Ectodermal cell (in vitro differentiated cells): ENCODE data around the gene PVALEF.

Experiments used
- H3K27ac ChIP-seq: 2 replicates; pipeline ENCODE4 v1.7.0; 2013; ENCODE audit warnings: mild to moderate bottlenecking, low read depth, low read length; ENCODE audit not compliant: insufficient read depth, poor library complexity, severe bottlenecking
- H3K27me3 ChIP-seq: 2 replicates; pipeline ENCODE4 v1.7.0; 2013; ENCODE audit warnings: mild to moderate bottlenecking, low read length; ENCODE audit not compliant: insufficient read depth, control insufficient read depth, poor library complexity, severe bottlenecking
- H3K36me3 ChIP-seq: one replicate; pipeline ENCODE4 v1.7.0; 2013; ENCODE audit warnings: low read length; ENCODE audit not compliant: control insufficient read depth, insufficient read depth
- H3K4me1 ChIP-seq: one replicate; pipeline ENCODE4 v1.7.0; 2013; ENCODE audit warnings: low read length; ENCODE audit not compliant: control insufficient read depth, insufficient read depth
- H3K4me3 ChIP-seq: 2 replicates; pipeline ENCODE4 v1.7.0; 2013; ENCODE audit warnings: low read depth, low read length, control low read depth; ENCODE audit not compliant: insufficient read depth
- H3K9me3 ChIP-seq: 2 replicates; pipeline ENCODE4 v1.7.0; 2013; ENCODE audit warnings: mild to moderate bottlenecking, low read length, moderate library complexity; ENCODE audit not compliant: control insufficient read depth
- WGBS, 2 experiments: methylation state at CpG; one replicate each; pipeline ENCODE4 v1.1.7; 2013; ENCODE audit warnings: missing lambda C conversion rate in 2 of 2; 5-methylcytosine and 5-hydroxymethylcytosine counted together

PVALEF gene

GRCh38 chr17:81162491-81162890 lies 2.8 kb upstream of the PVALEF start:
- H3K9me3 ChIP-seq: no peaks in the 10 kb centered on the region
- peaks cover 9% of the 10 kb centered on the region for H3K27me3 ChIP-seq
- 94% methylated on average over 11 of the region's 11 CpGs for WGBS, 2 experiments
- no peak overlapping the region for H3K4me3 ChIP-seq
- H3K36me3 ChIP-seq: no peaks in the 10 kb centered on the region
- peaks cover 14% of the 10 kb centered on the region for H3K4me1 ChIP-seq
- no peak overlapping the region for H3K27ac ChIP-seq

- 86 to 88% methylated on average over 19 of the region's 19 CpGs for WGBS, 2 experiments
- no peaks in the 10 kb centered on the region for H3K36me3 ChIP-seq
- no peak overlapping the region for H3K4me3 ChIP-seq
- H3K27ac ChIP-seq: no peak overlapping the region
- H3K9me3 ChIP-seq: no peaks in the 10 kb centered on the region
- H3K27me3 ChIP-seq: peaks cover 9% of the 10 kb centered on the region
- H3K4me1 ChIP-seq: peaks cover 14% of the 10 kb centered on the region
These were observed 2.1 kb upstream of the PVALEF start for GRCh38 chr17:81163051-81163695.

- no peaks in the 10 kb centered on the region for H3K9me3 ChIP-seq
- H3K36me3 ChIP-seq: no peaks in the 10 kb centered on the region
- H3K27me3 ChIP-seq: peaks cover 9% of the 10 kb centered on the region
- peaks cover 14% of the 10 kb centered on the region for H3K4me1 ChIP-seq
- 89 to 96% methylated on average over 15 of the region's 15 CpGs for WGBS, 2 experiments
- H3K27ac ChIP-seq: no peak overlapping the region
- no peak overlapping the region for H3K4me3 ChIP-seq
These were observed 1.5 kb upstream of the PVALEF start for GRCh38 chr17:81163703-81164370.

- WGBS, 2 experiments: 77 to 81% methylated on average over 19 of the region's 19 CpGs
- H3K27me3 ChIP-seq: peaks cover 9% of the 10 kb centered on the region
- H3K36me3 ChIP-seq: no peaks in the 10 kb centered on the region
- H3K9me3 ChIP-seq: no peaks in the 10 kb centered on the region
- H3K4me1 ChIP-seq: peaks cover 14% of the 10 kb centered on the region
- H3K27ac ChIP-seq: no peak overlapping the region
- no peak overlapping the region for H3K4me3 ChIP-seq
These were observed 699 bp upstream of the PVALEF start for GRCh38 chr17:81164371-81165245.

GRCh38 chr17:81166033-81166492 lies 756 bp downstream of the PVALEF start, which contains the start of gene AATK:
TSS of gene AATK (minus strand) at chr17:81166221. CDS start at chr17:81165992, 229 bp downstream.
- peaks cover 9% of the 10 kb centered on the region for H3K27me3 ChIP-seq
- peak within 1 kb of the TSS; percentile 43 for H3K4me3 ChIP-seq
- H3K9me3 ChIP-seq: no peaks in the 10 kb centered on the region
- no peak within 1 kb of the TSS for H3K27ac ChIP-seq
- H3K36me3 ChIP-seq: no peaks in the 10 kb centered on the region
- H3K4me1 ChIP-seq: peaks cover 14% of the 10 kb centered on the region
- WGBS, 2 experiments: 1% methylated on average over 46 to 48 of the region's 62 CpGs

- WGBS, 2 experiments: 91 to 93% methylated on average over 4 of the region's 4 CpGs
- peaks cover 9% of the 10 kb centered on the region for H3K27me3 ChIP-seq
These were observed 1.9 kb downstream of the PVALEF start for GRCh38 chr17:81167194-81167524.

GRCh38 chr17:81167638-81168037 lies 2.3 kb downstream of the PVALEF start:
- H3K27ac ChIP-seq: no peak overlapping the region
- H3K27me3 ChIP-seq: peaks cover 9% of the 10 kb centered on the region
- H3K4me1 ChIP-seq: peaks cover 14% of the 10 kb centered on the region
- H3K36me3 ChIP-seq: no peaks in the 10 kb centered on the region
- 93 to 95% methylated on average over 7 of the region's 7 CpGs for WGBS, 2 experiments
- no peaks in the 10 kb centered on the region for H3K9me3 ChIP-seq
- H3K4me3 ChIP-seq: no peak overlapping the region

More at GRCh38 chr17:81167194-81167524, 1.9 kb downstream of the PVALEF start:
- H3K4me1 ChIP-seq: peaks cover 14% of the 10 kb centered on the region
- no peak overlapping the region for H3K27ac ChIP-seq
- H3K36me3 ChIP-seq: no peaks in the 10 kb centered on the region
- H3K4me3 ChIP-seq: no peak overlapping the region
- H3K9me3 ChIP-seq: no peaks in the 10 kb centered on the region

- H3K4me3 ChIP-seq: no peak overlapping the region
- 95% methylated on average over 3 of the region's 3 CpGs for whole genome bisulfite sequencing, 2 experiments
- H3K27me3 ChIP-seq: peaks cover 9% of the 10 kb centered on the region
- H3K4me1 ChIP-seq: peaks cover 9% of the 10 kb centered on the region
- no peaks in the 10 kb centered on the region for H3K36me3 ChIP-seq
- H3K27ac ChIP-seq: no peak overlapping the region
- H3K9me3 ChIP-seq: no peaks in the 10 kb centered on the region
These were observed 4.6 kb downstream of the PVALEF start for GRCh38 chr17:81169870-81170309.

GRCh38 chr17:81170727-81171494 lies 5.6 kb downstream of the PVALEF start:
- Histone ChIP-seq H3K27ac (no peak overlapping the region), H3K36me3 (no peaks in the 10 kb centered on the region), H3K4me1 (no peaks in the 10 kb centered on the region), H3K9me3 (no peaks in the 10 kb centered on the region), H3K4me3 (no peak overlapping the region), H3K27me3 (peaks cover 9% of the 10 kb centered on the region)
- 91 to 93% methylated on average over 15 of the region's 15 CpGs for WGBS, 2 experiments
